Jurkat, Clone E6-1 (cell line): ENCODE data around the gene ZNF584.
"Not testable (repeated sequence)": the region's sequence is repeated elsewhere in the genome, so short reads cannot be mapped to it uniquely, and the experiment has no call there.

ENCODE experiments used
- DNase-seq: peaks from one replicate; pipeline ENCODE4 v3.0.0-alpha.2; 2011; ENCODE audit warnings: low read depth, low spot score
- H3K4me3 ChIP-seq: 2 replicates; pipeline ENCODE4 v1.5.1; 2011; ENCODE audit warnings: mild to moderate bottlenecking, low read length, control low read depth, moderate library complexity

ZNF584 gene

GRCh38 chr19:58400316-58400915, 8.0 kb upstream of the ZNF584 start:
- peak overlapping the region; percentile 48 for H3K4me3 ChIP-seq
- DNase-seq, result no peak

DNA sequence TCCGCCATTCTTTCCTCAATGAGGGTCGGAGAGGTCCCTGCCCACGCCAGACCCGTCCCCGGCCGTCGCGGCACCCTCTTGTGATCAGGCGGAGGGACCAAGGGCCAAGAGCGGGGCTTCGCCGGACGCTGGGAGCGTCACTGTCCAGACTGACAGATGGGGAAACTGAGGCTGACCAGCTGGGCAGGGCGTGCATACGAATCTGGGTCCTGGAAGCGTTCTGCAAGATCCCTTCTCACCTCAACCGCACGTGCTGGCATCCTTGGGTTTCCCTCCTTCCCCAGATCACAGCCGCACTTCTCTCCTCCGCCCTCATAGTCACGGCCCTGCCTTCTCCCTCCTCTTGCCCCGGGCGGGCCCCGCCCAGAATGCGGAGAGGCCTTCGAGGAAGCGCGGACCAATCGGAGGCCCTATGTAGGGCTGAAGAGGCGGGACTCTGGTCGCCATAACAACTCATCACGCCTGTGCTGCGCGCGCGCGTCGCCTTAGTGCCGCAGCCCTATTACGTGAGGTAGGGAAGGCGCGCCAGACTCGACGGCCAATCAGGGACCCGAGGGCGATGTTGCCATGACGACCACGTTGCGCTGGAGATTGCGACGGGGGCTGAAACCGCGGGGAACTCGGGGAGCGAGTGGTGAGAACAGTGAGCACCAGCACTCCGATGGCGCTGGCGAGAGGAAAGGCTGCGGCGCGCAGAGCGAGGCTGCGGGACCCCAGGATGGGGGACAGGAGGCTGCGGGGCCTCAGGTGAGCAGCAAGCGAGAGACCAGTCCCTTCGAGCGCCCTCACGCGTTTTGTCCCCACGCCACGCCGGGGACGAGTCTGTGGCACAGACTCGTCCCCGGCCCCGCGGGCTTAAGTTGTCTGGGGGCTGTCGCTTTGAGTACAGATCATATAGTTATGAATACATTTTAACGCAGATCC, 7.3 kb upstream of the ZNF584 start:
- peak overlapping the region; percentile 74 for H3K4me3 ChIP-seq

GRCh38 chr19:58401840-58402421, 6.5 kb upstream of the ZNF584 start:
- H3K4me3 ChIP-seq, result peak overlapping the region; percentile 74

More for the DNA sequence above, 7.3 kb upstream of the ZNF584 start:
- peak; percentile 99 for DNase-seq

DNA sequence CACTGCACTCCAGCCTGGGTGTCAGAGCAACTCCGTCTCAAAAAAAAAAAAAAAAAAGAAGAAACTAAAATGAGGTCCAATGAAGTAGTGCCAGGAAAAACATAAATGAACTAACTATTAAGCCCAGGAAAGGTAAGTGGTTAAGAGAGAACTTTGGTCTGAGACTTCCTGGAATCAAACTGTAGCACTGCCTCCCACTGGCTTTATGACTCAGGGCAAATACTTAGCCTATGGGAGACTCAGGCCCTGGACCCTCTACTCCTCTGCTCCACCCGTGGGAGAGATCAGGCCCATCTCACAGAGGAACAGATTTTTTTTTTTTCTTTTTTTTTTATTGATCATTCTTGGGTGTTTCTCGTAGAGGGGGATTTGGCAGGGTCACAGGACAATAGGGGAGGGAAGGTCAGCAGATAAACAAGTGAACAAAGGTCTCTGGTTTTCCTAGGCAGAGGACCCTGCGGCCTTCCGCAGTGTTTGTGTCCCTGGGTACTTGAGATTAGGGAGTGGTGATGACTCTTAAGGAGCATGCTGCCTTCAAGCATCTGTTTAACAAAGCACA, 4.5 kb upstream of the ZNF584 start:
- not testable (repeated sequence) for H3K4me3 ChIP-seq, DNase-seq

More at GRCh38 chr19:58401840-58402421, 6.5 kb upstream of the ZNF584 start:
- no peak for DNase-seq

DNA sequence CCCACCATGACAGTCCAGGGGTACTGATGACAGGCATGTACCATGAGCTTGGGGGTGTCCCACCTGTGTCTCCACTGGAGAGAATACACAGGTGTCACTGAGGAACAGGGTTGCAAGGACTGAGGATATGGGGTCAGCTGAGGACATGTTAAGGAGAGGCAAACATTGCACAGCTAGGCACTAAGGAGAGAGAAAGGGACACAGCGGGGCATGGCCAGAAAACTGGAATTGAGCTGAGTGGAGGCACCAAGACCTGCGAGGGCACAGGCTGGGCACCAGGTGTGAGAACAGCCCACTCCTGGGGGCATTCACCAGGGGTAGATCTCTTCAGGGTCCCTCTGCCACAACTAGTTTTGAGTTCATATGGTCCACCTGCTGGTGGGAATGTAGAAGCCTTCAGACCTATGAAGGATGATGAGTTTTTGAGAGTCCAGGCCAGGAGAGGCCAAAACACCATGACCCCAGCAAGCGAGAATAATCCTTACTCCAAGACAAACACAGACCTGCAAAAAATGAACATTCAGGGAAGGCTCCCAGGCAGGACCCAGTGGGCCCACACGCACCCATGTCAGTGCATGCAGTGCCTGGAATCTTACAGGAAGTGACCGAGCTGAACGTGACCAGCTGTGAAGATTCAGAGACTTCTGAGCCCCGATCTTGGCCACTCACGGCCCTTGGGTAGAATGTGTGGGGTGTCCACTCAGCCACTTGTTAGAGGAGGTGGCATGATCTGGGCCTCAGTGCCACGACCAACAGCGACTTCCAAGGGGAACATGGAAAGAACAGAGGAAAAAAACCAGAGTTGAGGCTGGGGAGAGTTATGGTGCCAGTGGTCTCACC, 1.4 kb upstream of the ZNF584 start:
- peak overlapping the region; percentile 92 for H3K4me3 ChIP-seq
- DNase-seq, result no peak

DNA sequence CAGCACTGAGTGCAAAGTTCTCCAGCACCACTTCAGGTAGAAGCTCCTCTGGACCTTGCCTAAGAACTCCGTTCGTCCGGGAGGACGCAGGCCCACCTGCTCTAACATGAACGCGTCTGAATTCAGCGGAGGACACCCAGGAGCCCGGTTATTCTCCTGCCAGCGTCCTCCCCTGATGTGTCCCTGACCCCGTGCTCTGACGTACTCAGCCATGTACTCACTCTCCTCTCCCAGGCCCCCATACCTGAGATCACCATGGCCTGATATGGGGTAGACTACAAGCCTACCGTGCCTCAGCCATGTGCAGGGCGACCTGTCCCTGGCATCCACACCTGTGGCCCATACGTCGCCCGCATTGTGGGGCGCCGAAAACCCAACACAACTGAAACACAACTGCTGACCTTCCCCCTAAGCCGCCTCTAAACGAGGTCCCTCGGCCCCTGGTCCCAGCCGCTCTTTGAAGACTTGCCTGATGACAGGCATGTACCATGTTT, 744 bp upstream of the ZNF584 start:
- H3K4me3 ChIP-seq, result peak overlapping the region; percentile 92
- no peak for DNase-seq

- DNase-seq, result no peak
- H3K4me3 ChIP-seq, result peak overlapping the region; percentile 92
Observed at GRCh38 chr19:58409010-58409790, 751 bp downstream of the ZNF584 start.

- DNase-seq, result no peak
- no peak overlapping the region for H3K4me3 ChIP-seq
Observed at GRCh38 chr19:58416604-58417003, 8.2 kb downstream of the ZNF584 start.

DNA sequence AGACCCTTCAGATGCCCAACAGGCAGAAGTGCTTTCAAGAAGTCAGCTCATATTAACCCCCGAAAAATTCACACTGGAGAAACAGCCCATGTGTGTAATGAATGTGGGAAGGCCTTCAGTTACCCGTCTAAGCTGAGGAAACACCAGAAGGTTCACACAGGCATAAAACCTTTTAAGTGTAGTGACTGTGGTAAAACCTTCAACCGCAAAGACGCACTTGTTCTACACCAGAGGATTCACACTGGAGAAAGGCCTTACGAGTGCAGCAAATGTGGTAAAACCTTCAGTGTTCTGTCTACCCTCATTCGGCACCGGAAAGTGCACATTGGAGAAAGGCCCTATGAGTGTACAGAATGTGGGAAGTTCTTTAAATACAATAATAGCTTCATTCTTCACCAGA, 8.6 kb downstream of the ZNF584 start:
- H3K4me3 ChIP-seq, result no peak overlapping the region
- DNase-seq, result peak; percentile 99

- no peak for DNase-seq
Observed at GRCh38 chr19:58428617-58429016, 20.2 kb downstream of the ZNF584 start.

DNA sequence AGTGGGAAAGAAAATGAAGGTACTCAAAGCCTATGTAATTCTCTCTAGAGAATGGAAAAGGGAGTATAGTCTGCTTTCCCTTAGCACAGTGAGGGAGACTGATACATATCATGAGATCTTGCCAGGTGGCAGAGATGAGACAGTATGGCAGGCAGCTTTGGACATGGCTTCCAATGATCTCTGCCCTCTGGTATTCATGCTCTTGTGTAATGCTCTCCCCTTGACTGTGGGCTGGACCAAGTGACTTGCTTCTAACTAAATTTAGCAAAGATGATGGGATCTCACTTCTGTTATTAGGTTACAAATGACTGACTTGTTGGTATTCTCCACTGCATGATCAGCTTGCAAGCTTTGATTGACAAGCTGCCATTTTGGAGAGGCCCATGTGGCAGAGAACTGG, 21.3 kb downstream of the ZNF584 start:
- no peak for DNase-seq
- no peak overlapping the region for H3K4me3 ChIP-seq

More at GRCh38 chr19:58428617-58429016, 20.2 kb downstream of the ZNF584 start:
- H3K4me3 ChIP-seq, result no peak overlapping the region

DNA sequence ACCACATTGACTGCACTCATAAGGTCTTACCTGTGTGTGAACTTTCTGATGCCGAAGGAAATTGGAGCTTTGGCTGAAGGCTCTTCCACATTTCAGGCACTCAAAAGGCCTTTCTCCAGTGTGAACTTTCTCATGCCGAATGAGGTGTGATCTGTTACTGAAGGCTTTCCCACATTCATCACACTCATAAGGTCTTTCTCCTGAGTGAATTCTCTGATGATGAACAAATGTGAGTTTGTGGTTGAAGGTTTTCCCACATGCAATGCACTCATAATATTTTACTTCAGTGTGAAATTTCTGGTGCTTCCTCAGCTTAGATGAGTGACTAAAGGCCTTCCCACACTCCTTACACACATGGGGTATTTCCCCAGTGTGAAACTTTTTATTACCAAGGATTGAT, 25.8 kb downstream of the ZNF584 start:
- DNase-seq, result no peak
- H3K4me3 ChIP-seq, result no peak overlapping the region

DNA sequence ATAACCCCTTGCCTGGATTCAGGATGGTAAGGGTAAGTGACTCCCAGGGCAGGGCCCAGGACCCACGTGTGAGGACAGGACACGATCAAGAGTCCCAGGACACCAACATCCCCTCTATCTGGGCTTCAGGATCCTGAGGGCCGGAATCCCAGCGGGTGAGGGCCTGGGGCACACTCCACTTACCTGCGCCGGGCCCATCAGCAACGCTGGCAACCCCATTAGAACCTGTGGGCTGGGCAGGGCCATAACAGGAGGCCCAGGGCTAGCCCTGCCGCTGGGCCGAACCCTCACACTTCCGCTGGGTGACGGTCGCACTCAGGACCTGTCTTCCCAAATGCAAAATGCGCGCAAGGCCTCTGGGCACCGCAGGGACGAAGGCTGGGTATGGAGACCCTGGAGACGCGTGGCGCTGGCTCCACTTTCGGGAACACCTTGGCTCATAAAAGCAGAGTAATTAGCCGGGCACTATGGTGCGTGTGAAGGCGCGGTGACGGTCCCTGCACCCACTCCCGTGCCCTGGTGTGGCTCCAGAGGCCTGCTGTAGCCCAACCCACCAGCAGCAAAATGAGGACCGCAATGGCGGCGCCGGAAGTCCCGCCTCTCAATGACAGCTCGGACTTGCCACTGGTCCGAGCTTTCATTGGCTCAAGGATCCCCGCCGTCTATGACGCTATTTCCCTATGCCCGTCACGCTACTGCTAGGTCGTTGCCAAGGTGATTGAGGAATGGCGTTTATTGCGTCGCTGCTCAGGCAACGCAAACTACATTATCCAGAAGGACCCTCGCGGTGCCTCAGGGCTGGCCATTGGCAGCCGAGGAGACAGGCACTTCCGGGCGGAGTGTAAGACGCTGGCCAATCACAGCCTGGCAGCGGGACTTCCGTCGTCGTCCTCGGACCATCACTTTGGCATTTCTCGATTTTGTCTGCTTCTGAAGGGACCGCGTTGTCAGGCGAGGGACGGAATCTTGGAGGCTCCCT, 31.4 kb downstream of the ZNF584 start, which contains the start of gene ZNF132:
Gene ZNF132 (minus strand): TSS at position 578 of the 979 bp plus-strand sequence. CDS start 332 bp downstream, at position 246.
- no peak for DNase-seq
- H3K4me3 ChIP-seq, result no peak within 1 kb of the TSS

- no peak for DNase-seq
- H3K4me3 ChIP-seq, result no peak overlapping the region
Observed at GRCh38 chr19:58440556-58440955, 32.1 kb downstream of the ZNF584 start.

GRCh38 chr19:58442986-58443385, 34.5 kb downstream of the ZNF584 start:
- DNase-seq, H3K4me3 ChIP-seq: not testable (repeated sequence)

DNA sequence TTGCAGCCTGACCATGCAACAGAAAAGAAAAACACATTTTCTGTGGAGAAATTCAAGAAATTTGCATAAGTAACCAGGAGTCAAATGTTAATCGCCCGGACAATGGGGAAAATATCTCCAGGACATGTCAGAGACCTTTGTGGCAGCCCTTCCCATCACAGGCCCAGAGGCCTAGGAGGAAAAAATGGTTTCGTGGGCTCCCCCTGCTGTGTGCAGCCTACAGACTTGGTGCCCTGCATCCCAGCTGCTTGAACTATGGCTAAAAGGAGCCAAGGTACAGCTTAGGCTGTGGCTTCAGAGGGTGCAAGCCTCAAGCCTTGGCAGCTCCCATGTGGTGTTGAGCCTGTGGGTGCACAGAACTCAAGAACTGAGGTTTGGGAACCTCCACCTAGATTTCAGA, 40.4 kb downstream of the ZNF584 start:
- DNase-seq, H3K4me3 ChIP-seq: not testable (repeated sequence)

DNA sequence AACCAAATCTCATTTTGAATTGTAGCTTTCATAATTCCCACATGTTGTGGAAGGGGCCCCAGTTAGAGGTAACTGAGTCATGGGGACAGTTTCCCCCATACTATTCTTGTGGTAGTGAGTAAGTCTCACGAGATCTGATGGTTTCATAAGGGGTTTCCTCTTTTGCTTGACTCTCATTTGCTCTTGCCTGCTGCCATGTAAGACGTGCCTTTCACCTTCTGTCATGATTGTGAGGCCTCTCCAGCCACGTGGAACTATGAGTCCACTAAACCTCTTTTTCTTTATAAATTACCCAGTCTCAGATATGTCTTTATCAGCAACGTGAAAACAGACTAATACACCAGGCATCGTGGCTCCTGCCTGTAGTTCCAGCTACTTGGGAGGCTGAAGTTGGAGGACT, 41.5 kb downstream of the ZNF584 start:
- not testable (repeated sequence) for H3K4me3 ChIP-seq, DNase-seq
